Spleen (tissue), 7 donors: ENCODE data around the gene RABAC1.

Experiments
- CTCF ChIP-seq, 11 experiments: fragments of 200-600 bp in 7 of 11; fragments of 450-650 bp in 4 of 11; sonication (generic) in 4 of 11; IDR thresholded peaks in 8 of 11; conservative IDR thresholded peaks in 3 of 11; 1 replicate in 7 of 11; 2 replicates in 4 of 11; pipeline versions ENCODE4 v1.4.0 to v1.8.0; 2016 to 2021; ENCODE audit warnings: antibody characterized with exemption in 11 of 11, inconsistent platforms in 4 of 11, mild to moderate bottlenecking in 1 of 11
- POLR2A ChIP-seq, 3 donors: fragments of 450-650 bp; IDR thresholded peaks; one replicate each; pipeline ENCODE4 v1.5.1; 2017; ENCODE audit warnings: antibody characterized with exemption in 3 of 3, mild to moderate bottlenecking in 1 of 3
- POLR2AphosphoS5 ChIP-seq, 3 donors: sonication (generic); formaldehyde crosslinking; IDR thresholded peaks; one replicate each; pipeline ENCODE4 v1.5.1; 2017; ENCODE audit warnings: antibody characterized with exemption in 3 of 3
- donor health status: DM: no; HTN: no; CAD: no; lungs with moderate emphysema.
- donor health status: DM: no; HTN: no; CAD: no.
- donor health status: DM: no; HTN: no; CAD: no.

GRCh38 chr19:41971363-41971762 is 12.2 kb upstream of the RABAC1 start:
- TF ChIP-seq CTCF (IDR thresholded peaks at IDR 0.05 in 8 of 11, conservative IDR thresholded peaks at IDR 0.05 in 3 of 11) (no peak), POLR2A (IDR thresholded peaks at IDR 0.05) (no peak), POLR2AphosphoS5 (IDR thresholded peaks at IDR 0.05) (no peak)
